WI38 (cell line): ENCODE results near the gene ST3GAL5.
A peak's percentile ranks its signal among the peaks of the same experiment; 100 is the strongest.

Experiments used
- H3K4me3 ChIP-seq: 2 replicates; pipeline ENCODE4 v1.5.1; 2011; ENCODE audit warnings: low read depth, mild to moderate bottlenecking, control low read depth, low read length
- CTCF ChIP-seq: IDR thresholded peaks from 2 replicates; pipeline ENCODE4 v1.5.1; 2012; ENCODE audit warnings: low read depth, mild to moderate bottlenecking, control low read depth, low read length

ST3GAL5 gene

GRCh38 chr2:85844486-85844885 lies 44.3 kb downstream of the ST3GAL5 start:
- no peak for TF ChIP-seq CTCF
- no peak overlapping the region for H3K4me3 ChIP-seq

- peak; percentile 37; the same call in 1 of the 2 replicates for TF ChIP-seq CTCF
Measured at GRCh38 chr2:85843543-85843942, 45.2 kb downstream of the ST3GAL5 start.

GRCh38 chr2:85840091-85840490 lies 48.7 kb downstream of the ST3GAL5 start:
- H3K4me3 ChIP-seq: no peak overlapping the region
- TF ChIP-seq CTCF: no peak

More at GRCh38 chr2:85843543-85843942, 45.2 kb downstream of the ST3GAL5 start:
- no peak overlapping the region for H3K4me3 ChIP-seq

- no peak overlapping the region for H3K4me3 ChIP-seq
- TF ChIP-seq CTCF: no peak
Measured at GRCh38 chr2:85839461-85839860, 49.3 kb downstream of the ST3GAL5 start.

- no peak overlapping the region for H3K4me3 ChIP-seq
- TF ChIP-seq CTCF: no peak
Measured at GRCh38 chr2:85838641-85839040, 50.1 kb downstream of the ST3GAL5 start.

GRCh38 chr2:85838181-85838580 lies 50.6 kb downstream of the ST3GAL5 start:
- TF ChIP-seq CTCF: no peak
- H3K4me3 ChIP-seq: no peak overlapping the region

- TF ChIP-seq CTCF: no peak
Measured at GRCh38 chr2:85834466-85834865, 54.3 kb downstream of the ST3GAL5 start.

More at GRCh38 chr2:85834466-85834865, 54.3 kb downstream of the ST3GAL5 start:
- H3K4me3 ChIP-seq: no peak overlapping the region
